Glutamatergic neuron (in vitro differentiated cells): Measurements from ENCODE around the gene GPR139. TPM values are rescaled to one million over a fixed set of nuclear protein-coding genes. Genes with fewer than 3 reads are reported as not detected.

Experiments used
- DNase-seq: peaks from one replicate; pipeline ENCODE4 v3.0.0; 2022
- H3K27ac Mint-ChIP-seq: one replicate; pipeline ENCODE4 v1.8.0; 2020; ENCODE audit warnings: mild to moderate bottlenecking, mixed read lengths, inconsistent platforms; ENCODE audit not compliant: unreplicated experiment
- H3K27me3 Mint-ChIP-seq: one replicate; pipeline ENCODE4 v1.8.0; 2020; ENCODE audit warnings: mild to moderate bottlenecking, moderate library complexity, mixed read lengths, inconsistent platforms; ENCODE audit not compliant: unreplicated experiment
- H3K36me3 Mint-ChIP-seq: one replicate; pipeline ENCODE4 v1.8.0; 2020; ENCODE audit warnings: mild to moderate bottlenecking, mixed read lengths, inconsistent platforms; ENCODE audit not compliant: unreplicated experiment
- H3K4me1 Mint-ChIP-seq: one replicate; pipeline ENCODE4 v1.8.0; 2020; ENCODE audit warnings: mild to moderate bottlenecking, low read depth, mixed read lengths, inconsistent platforms; ENCODE audit not compliant: unreplicated experiment
- H3K4me3 Mint-ChIP-seq: one replicate; pipeline ENCODE4 v1.8.0; 2020; ENCODE audit warnings: mild to moderate bottlenecking, mixed read lengths, inconsistent platforms; ENCODE audit not compliant: unreplicated experiment
- H3K9me3 Mint-ChIP-seq: one replicate; pipeline ENCODE4 v1.8.0; 2020; ENCODE audit warnings: mild to moderate bottlenecking, moderate library complexity, mixed read lengths, inconsistent platforms; ENCODE audit not compliant: unreplicated experiment
- total RNA-seq: library from RNA; stranded (reverse); fragmentation: NEBNext Ultra II Directional; extraction: Animal tissue kit (Norgen Biotek cat#: 25700); gene quantifications from one replicate; pipeline ENCODE4 v1.2.1, GENCODE V29; 2021; ENCODE audit not compliant: unreplicated experiment
- TF ChIP-seq, protein P1 (sequence below): fragments of 200-600 bp; sonication (generic); IDR thresholded peaks from one replicate; pipeline ENCODE4 v1.5.0; 2021; ENCODE audit not compliant: partially characterized antibody, unreplicated experiment

The GPR139 gene
- total RNA-seq, 1 donor from 2014 or later: not detected

DNA sequence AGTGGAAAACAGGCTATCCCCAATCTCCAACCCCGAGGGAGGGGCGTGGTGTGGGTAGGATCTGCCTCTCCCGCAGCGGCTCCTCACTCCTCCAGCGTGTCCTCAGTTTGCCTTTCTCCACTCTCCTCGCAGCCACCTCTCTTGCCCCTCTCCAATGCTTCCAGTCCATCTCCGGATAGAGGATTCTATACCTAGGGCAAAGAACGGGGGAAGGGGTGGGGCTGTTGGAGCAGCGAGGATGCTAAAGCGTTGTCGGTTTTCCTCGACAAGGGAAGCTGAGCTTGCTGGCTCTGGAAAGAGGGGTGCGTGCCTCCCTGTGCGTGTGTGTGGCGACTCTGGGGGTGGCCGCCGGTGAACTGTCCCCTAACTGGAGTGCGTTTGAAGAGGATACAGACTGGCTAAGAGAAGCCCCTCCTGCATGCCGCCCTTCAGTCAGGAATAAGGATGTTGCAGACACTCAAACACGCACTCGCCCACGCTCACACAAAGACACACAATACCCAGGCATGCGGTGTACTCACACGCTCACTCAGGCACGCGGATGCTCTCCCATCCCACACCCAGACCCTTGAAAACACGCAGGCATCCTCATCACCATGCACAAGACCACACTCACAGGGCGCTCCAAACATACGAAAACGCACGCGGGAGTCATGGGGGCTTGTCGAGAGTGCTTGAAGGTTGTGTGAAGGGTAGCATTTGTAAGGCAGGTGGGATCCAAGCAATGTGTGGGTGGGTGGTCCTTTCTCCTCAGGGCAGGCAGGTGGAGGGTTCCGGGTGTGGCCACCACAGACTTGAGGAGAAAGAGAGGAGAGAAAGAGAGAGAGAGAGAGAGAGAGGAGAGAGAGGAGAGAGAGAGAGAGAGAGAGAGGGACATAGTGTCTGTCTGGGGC is 655 bp upstream of the GPR139 start:
- peaks cover 22% of the 10 kb centered on the region for H3K27me3 Mint-ChIP-seq
- TF ChIP-seq, protein P1, sequence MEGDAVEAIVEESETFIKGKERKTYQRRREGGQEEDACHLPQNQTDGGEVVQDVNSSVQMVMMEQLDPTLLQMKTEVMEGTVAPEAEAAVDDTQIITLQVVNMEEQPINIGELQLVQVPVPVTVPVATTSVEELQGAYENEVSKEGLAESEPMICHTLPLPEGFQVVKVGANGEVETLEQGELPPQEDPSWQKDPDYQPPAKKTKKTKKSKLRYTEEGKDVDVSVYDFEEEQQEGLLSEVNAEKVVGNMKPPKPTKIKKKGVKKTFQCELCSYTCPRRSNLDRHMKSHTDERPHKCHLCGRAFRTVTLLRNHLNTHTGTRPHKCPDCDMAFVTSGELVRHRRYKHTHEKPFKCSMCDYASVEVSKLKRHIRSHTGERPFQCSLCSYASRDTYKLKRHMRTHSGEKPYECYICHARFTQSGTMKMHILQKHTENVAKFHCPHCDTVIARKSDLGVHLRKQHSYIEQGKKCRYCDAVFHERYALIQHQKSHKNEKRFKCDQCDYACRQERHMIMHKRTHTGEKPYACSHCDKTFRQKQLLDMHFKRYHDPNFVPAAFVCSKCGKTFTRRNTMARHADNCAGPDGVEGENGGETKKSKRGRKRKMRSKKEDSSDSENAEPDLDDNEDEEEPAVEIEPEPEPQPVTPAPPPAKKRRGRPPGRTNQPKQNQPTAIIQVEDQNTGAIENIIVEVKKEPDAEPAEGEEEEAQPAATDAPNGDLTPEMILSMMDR: no peak
- peaks cover 4% of the 10 kb centered on the region for H3K9me3 Mint-ChIP-seq
- H3K36me3 Mint-ChIP-seq: no peaks in the 10 kb centered on the region
- H3K4me1 Mint-ChIP-seq: peaks cover 3% of the 10 kb centered on the region
- peak overlapping the region; percentile 85 for H3K4me3 Mint-ChIP-seq
- H3K27ac Mint-ChIP-seq: no peak overlapping the region
- peak; percentile 34 for DNase-seq

DNA sequence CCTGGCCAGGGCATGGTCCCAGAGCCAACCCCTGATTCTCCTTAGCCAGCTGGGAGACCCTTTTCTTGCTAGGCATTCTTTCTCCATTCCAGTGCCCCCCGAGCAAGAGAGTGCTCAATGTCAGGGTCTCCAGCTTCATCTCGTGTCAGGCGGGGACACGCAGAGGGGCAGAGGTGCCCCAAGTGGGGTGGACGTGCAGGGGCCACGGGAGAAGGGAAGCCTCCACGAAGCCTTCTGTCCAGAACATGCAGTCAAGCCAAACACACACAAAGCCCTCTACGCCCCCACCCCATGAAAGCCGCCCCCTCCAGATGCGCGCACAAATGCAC is 852 bp downstream of the GPR139 start:
- H3K36me3 Mint-ChIP-seq: peaks cover 4% of the 10 kb centered on the region

DNA sequence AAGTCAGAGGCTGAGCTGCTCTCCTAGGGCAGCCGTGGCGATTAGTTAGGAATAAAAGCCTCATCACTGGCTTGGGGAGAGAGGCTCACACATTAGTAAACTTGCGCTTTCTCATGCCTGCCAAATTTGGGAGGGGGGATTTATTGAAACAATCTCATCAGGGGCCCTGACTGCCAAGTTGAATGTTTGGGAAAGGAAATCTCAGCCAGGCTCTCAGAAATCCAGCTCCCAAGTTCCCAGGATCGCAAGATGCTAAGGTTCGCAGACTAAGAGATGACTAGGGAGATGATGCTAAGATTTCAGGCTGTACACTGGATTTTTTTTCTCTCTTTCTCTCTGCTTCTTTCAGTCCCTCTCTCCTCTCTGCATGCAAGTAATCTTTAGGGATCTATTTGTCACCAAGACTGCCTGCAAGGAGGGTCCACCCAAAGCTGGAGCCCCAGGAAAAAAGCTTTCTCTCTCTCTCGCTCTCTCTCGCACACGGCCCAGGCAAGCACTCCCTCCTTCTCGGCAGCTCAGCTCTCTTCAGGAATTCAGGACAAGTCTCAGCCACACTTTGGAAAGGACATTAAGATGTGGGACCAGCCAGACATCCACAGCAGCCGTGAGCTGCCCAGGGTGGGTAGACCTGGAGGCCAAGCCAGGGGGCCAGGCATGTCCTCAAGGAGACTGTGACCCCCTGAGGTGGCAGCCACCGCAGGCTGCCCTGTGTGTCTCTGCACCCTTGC is 1.4 kb downstream of the GPR139 start:
- no peak for DNase-seq
- no peak overlapping the region for H3K27ac Mint-ChIP-seq
- TF ChIP-seq, protein P1: no peak
- H3K9me3 Mint-ChIP-seq: no peaks in the 10 kb centered on the region
- peaks cover 14% of the 10 kb centered on the region for H3K27me3 Mint-ChIP-seq
- H3K36me3 Mint-ChIP-seq: peaks cover 4% of the 10 kb centered on the region
- peak overlapping the region; percentile 85 for H3K4me3 Mint-ChIP-seq
- H3K4me1 Mint-ChIP-seq: peaks cover 3% of the 10 kb centered on the region

More for the DNA sequence above, 852 bp downstream of the GPR139 start:
- Mint-ChIP-seq H3K4me1 (peaks cover 3% of the 10 kb centered on the region), H3K9me3 (no peaks in the 10 kb centered on the region), H3K27me3 (peaks cover 14% of the 10 kb centered on the region), H3K27ac (no peak overlapping the region), H3K4me3 (peak overlapping the region; percentile 85)
- TF ChIP-seq, protein P1: no peak
- DNase-seq: no peak

DNA sequence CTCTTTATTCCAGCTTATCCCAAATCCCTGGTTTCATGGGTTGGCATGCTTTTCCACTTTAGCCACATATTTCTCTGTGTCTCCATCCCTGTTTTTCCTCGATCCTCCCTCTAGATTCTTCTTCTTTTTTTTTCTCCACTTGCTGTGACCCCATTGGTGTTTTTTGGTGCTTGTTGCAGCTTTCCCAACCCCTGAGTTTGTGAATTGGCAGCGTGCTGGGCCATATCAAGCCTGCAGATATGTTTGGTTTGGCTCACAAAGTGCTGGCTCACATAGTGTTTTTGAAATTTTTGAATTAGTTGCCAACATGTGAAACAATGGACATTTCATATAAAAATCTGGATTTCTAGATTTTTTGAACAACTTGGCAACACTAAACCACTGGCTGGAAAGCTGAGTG is 8.8 kb downstream of the GPR139 start:
- Mint-ChIP-seq H3K4me1 (no peaks in the 10 kb centered on the region), H3K9me3 (no peaks in the 10 kb centered on the region), H3K4me3 (no peak overlapping the region), H3K36me3 (peaks cover 4% of the 10 kb centered on the region), H3K27ac (no peak overlapping the region), H3K27me3 (peaks cover 5% of the 10 kb centered on the region)
- TF ChIP-seq, protein P1: no peak
- DNase-seq: no peak

DNA sequence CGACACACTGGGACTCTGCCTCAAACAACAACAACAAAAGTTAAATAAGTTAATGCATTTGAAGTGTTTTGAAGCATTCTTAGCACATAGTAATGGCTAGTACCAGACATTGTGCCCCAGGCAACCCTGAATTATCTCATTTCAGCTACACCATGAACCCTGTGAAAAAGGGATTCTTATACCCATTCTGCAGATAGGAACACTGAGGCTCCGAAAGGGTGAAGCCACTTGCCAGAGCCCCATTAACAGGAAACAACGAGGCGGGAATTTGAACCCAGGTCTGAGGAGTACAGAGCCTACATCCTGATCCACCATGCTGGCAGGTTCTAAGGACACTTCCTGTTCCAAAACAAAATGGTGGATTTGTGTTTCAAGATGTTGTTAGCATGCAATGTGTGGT is 9.2 kb downstream of the GPR139 start:
- no peak for DNase-seq
- H3K36me3 Mint-ChIP-seq: peaks cover 4% of the 10 kb centered on the region
- TF ChIP-seq, protein P1: no peak
- H3K9me3 Mint-ChIP-seq: no peaks in the 10 kb centered on the region
- H3K27me3 Mint-ChIP-seq: peaks cover 5% of the 10 kb centered on the region
- no peaks in the 10 kb centered on the region for H3K4me1 Mint-ChIP-seq
- H3K27ac Mint-ChIP-seq: no peak overlapping the region
- no peak overlapping the region for H3K4me3 Mint-ChIP-seq
